CD4-positive, alpha-beta T cell treated with Interleukin-1 beta for 1 hour (primary cell): ENCODE measurements around the gene C16orf96.

Experiments
- DNase-seq, 2 donors: peaks; one replicate each; pipeline ENCODE4 v3.0.0-alpha.2; 2020 to 2022

Gene C16orf96

GRCh38 chr16:4556112-4556511 lies at the start of gene C16orf96:
Gene C16orf96, plus strand, starts transcription at chr16:4556340. Its CDS starts 150 bp downstream, at chr16:4556490.
- no peak for DNase-seq

- DNase-seq, result peak; percentile 77
These were observed 49.7 kb upstream of the C16orf96 start for GRCh38 chr16:4506450-4506849.

- DNase-seq, result no peak
These were observed 48.4 kb upstream of the C16orf96 start for GRCh38 chr16:4507588-4508345.

GRCh38 chr16:4508806-4509205 lies 47.3 kb upstream of the C16orf96 start:
- DNase-seq, result no peak

- no peak for DNase-seq
These were observed 46.7 kb upstream of the C16orf96 start for GRCh38 chr16:4509420-4509819.

GRCh38 chr16:4510131-4510530 lies 46.0 kb upstream of the C16orf96 start:
- DNase-seq, result no peak

- DNase-seq, result peak in 1 of 2 donors; percentile 42
These were observed 45.3 kb upstream of the C16orf96 start for GRCh38 chr16:4510747-4511426.

GRCh38 chr16:4511441-4512082 lies 44.6 kb upstream of the C16orf96 start:
- DNase-seq, result peak in 1 of 2 donors; percentile 30

GRCh38 chr16:4512473-4512872 lies 43.7 kb upstream of the C16orf96 start:
- DNase-seq, result no peak

GRCh38 chr16:4513086-4513860 lies 42.9 kb upstream of the C16orf96 start:
- DNase-seq, result no peak

- DNase-seq, result no peak
These were observed 42.3 kb upstream of the C16orf96 start for GRCh38 chr16:4513881-4514280.

GRCh38 chr16:4514606-4515005 lies 41.5 kb upstream of the C16orf96 start:
- no peak for DNase-seq

- DNase-seq, result peak; percentile 30 to 55
These were observed 40.4 kb upstream of the C16orf96 start for GRCh38 chr16:4515611-4516233.

- DNase-seq, result no peak
These were observed 38.1 kb upstream of the C16orf96 start for GRCh38 chr16:4517812-4518680.

- no peak for DNase-seq
These were observed 36.7 kb upstream of the C16orf96 start for GRCh38 chr16:4519274-4520058.

- no peak for DNase-seq
These were observed 35.2 kb upstream of the C16orf96 start for GRCh38 chr16:4520913-4521312.

GRCh38 chr16:4522051-4522581 lies 34.0 kb upstream of the C16orf96 start:
- no peak for DNase-seq

- no peak for DNase-seq
These were observed 32.5 kb upstream of the C16orf96 start for GRCh38 chr16:4523686-4524085.

GRCh38 chr16:4524571-4524970 lies 31.6 kb upstream of the C16orf96 start:
- no peak for DNase-seq

- DNase-seq, result no peak
These were observed 31.1 kb upstream of the C16orf96 start for GRCh38 chr16:4525069-4525468.
